Measurements from ENCODE around the gene CCDC14. TPM values are rescaled to one million over a fixed set of nuclear protein-coding genes. Genes with fewer than 3 reads are reported as not detected.
"Not testable (repeated sequence)": the region's sequence is repeated elsewhere in the genome, so short reads cannot be mapped to it uniquely, and the experiment has no call there.

The CCDC14 gene
- total and polyA plus RNA-seq, 7 donors = 3.6 to 43.8 (median 23.9) TPM

DNA sequence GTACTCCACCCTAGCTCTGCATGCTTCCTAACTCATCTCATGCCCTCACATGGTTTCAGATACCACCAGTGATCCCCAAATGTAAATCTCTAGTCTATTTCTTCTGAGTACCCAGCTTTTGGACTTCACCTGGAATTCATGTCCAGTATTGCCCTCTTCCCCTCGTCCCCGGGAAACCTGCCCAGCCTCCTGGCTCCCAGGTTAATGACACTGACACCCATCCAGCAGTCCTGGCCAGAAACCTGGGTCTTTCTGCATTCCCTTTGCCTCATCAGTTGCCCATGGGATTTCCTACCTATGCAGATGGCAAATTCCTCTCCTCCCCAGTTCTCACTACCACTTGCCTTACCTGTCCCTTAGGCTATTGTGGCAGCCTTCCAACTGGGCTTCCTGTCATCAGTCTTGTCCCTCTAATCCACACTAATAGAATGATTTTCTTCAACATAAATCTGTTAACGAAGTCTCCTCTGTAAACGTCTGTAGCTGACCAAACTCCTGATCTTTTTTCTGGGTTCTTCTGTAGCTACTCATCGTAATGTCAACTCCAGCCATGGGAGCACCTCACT, 61.6 kb downstream of the CCDC14 start:
- TF ChIP-seq POLR2AphosphoS5 (IDR thresholded peaks at IDR 0.05) (no peak), EP300 (IDR thresholded peaks at IDR 0.05) (no peak), CTCF (IDR thresholded peaks at IDR 0.05) (no peak), POLR2A (IDR thresholded peaks at IDR 0.05) (no peak)
- no peak for DNase-seq
- Histone ChIP-seq H3K27ac (no peak overlapping the region), H3K4me3 (no peak overlapping the region), H3K4me1 (no peaks in the 10 kb centered on the region), H3K9me3 (no peaks in the 10 kb centered on the region), H3K27me3 (no peaks in the 10 kb centered on the region), H3K36me3 (no peaks in the 10 kb centered on the region)
- intact Hi-C loops (cut with DNase I) = no loop called here
- WGBS, 2 donors = 90 to 91% methylated on average over 5 of the region's 5 CpGs

DNA sequence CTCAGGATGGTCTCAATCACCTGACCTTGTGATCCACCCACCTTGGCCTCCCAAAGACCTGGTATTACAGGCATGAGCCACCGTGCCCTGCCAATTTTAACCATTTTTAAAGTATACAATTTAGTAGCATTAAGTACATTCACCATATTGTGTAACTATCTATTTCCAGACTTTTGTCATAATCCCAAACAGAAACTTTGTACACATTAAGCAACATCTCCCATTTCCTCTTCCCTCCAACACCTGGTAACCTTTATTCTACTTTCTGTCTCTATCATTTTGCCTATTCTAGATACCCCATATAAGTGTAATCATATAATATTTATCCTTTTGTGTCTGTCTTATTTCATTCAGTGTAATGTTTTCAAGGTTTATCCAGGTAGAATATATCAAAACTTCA, 68.0 kb downstream of the CCDC14 start:
- DNase-seq = no peak
- no peak for TF ChIP-seq POLR2AphosphoS5 (IDR thresholded peaks at IDR 0.05)
- no peak for TF ChIP-seq EP300 (IDR thresholded peaks at IDR 0.05)
- TF ChIP-seq CTCF (IDR thresholded peaks at IDR 0.05) = no peak
- no peak for TF ChIP-seq POLR2A (IDR thresholded peaks at IDR 0.05)
- Histone ChIP-seq H3K36me3 (no peaks in the 10 kb centered on the region), H3K27me3 (no peaks in the 10 kb centered on the region), H3K4me1 (no peaks in the 10 kb centered on the region), H3K9me3 (peaks cover 0 to 4% (median under 1%) of the 10 kb centered on the region in 4 donors), H3K27ac (no peak overlapping the region), H3K4me3 (no peak overlapping the region)
- intact Hi-C loops (cut with DNase I) = no loop called here
- 96 to 100% methylated on average over 1 of the region's 1 CpG for WGBS, 2 donors

DNA sequence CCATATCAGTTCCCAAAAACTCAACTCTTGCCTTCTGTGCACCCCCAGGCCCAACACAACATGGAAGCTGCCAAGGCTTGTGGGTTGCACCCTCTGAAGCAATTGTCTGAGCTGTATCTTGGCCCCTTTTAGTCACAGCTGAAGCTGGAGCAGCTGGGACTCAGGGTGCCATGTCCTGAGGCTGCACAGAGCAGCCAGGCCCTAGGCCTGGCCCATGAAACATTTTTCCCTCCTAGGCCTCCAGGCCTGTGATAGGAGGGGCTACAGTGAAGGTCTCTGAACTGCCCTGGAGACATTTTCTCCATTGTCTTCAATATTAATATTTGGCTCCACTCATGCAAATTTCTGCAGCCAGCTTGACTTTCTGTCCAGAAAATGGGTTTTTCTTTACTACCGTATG, 68.8 kb downstream of the CCDC14 start:
- Histone ChIP-seq H3K9me3 (peaks cover 0 to 4% (median under 1%) of the 10 kb centered on the region in 4 donors), H3K4me3 (no peak overlapping the region), H3K36me3 (no peaks in the 10 kb centered on the region), H3K4me1 (no peaks in the 10 kb centered on the region), H3K27me3 (no peaks in the 10 kb centered on the region), H3K27ac (no peak overlapping the region)
- intact Hi-C loops (cut with DNase I) = no loop called here
- DNase-seq = no peak
- WGBS, 2 donors = 0 to 59% methylated on average over 1 of the region's 1 CpG
- TF ChIP-seq EP300 (IDR thresholded peaks at IDR 0.05) = no peak
- no peak for TF ChIP-seq POLR2AphosphoS5 (IDR thresholded peaks at IDR 0.05)
- no peak for TF ChIP-seq POLR2A (IDR thresholded peaks at IDR 0.05)
- TF ChIP-seq CTCF (IDR thresholded peaks at IDR 0.05) = no peak

- intact Hi-C loops (cut with DNase I); H3K9me3 ChIP-seq; H3K36me3 ChIP-seq; DNase-seq; H3K27ac ChIP-seq; H3K4me3 ChIP-seq; H3K27me3 ChIP-seq; H3K4me1 ChIP-seq: not testable (repeated sequence)
- 38 to 69% methylated on average over 1 of the region's 1 CpG for WGBS, 2 donors
Observed at GRCh38 chr3:123890991-123891390, 70.0 kb downstream of the CCDC14 start.

GRCh38 chr3:123890162-123890561, 70.9 kb downstream of the CCDC14 start:
- H3K4me1 ChIP-seq; H3K27ac ChIP-seq; DNase-seq; H3K36me3 ChIP-seq; H3K27me3 ChIP-seq; H3K9me3 ChIP-seq; intact Hi-C loops (cut with DNase I); H3K4me3 ChIP-seq: not testable (repeated sequence)
- WGBS, 2 donors = 46 to 85% methylated on average over 3 of the region's 3 CpGs

GRCh38 chr3:123884993-123885392, 76.0 kb downstream of the CCDC14 start:
- TF ChIP-seq CTCF (IDR thresholded peaks at IDR 0.05) = no peak
- no peak for TF ChIP-seq EP300 (IDR thresholded peaks at IDR 0.05)
- no peak for TF ChIP-seq POLR2A (IDR thresholded peaks at IDR 0.05)
- no peak for TF ChIP-seq POLR2AphosphoS5 (IDR thresholded peaks at IDR 0.05)
- no peaks in the 10 kb centered on the region for H3K27me3 ChIP-seq
- no peak for DNase-seq
- peak overlapping the region in 1 of 4 donors; percentile 68 for H3K27ac ChIP-seq
- peaks cover 0 to 13% (median 5%) of the 10 kb centered on the region in 4 donors for H3K4me1 ChIP-seq
- intact Hi-C loops (cut with DNase I) = loop anchor here (10.0 kb wide), 2 partner anchors 140 to 230 kb away; no protein-coding TSS in a partner anchor
- H3K4me3 ChIP-seq = peak overlapping the region in 1 of 4 donors; percentile 65
- no peaks in the 10 kb centered on the region for H3K9me3 ChIP-seq
- H3K36me3 ChIP-seq = no peaks in the 10 kb centered on the region
